RWPE1 (cell line): Measurements from ENCODE around the gene ZCWPW1.
"Not testable (repeated sequence)": the region's sequence is repeated elsewhere in the genome, so short reads cannot be mapped to it uniquely, and the experiment has no call there.

Source experiments
- CTCF ChIA-PET: fragments of 350-600 bp; sonication (Branson Sonifier 250); formaldehyde crosslinking; extraction: SDS; loops from one replicate; lab custom pipeline; 2021; lab: Yijun Ruan, JAX
- POLR2A ChIA-PET: fragments of 400-600 bp; formaldehyde crosslinking; extraction: SDS; loops from one replicate; lab custom pipeline; 2020; ENCODE audit warnings: antibody characterized with exemption; ENCODE audit not compliant: low non-redundant PET; lab: Yijun Ruan, JAX
- DNase-seq: peaks from one replicate; pipeline ENCODE4 v3.0.0; 2012; ENCODE audit warnings: low spot score
- H3K27ac ChIP-seq: fragments of 450-650 bp; 2 replicates; pipeline ENCODE4 v1.5.1; 2017
- TF ChIP-seq, protein P1 (sequence below): fragments of 450-650 bp; conservative IDR thresholded peaks from 2 replicates; pipeline ENCODE4 v1.5.1; 2017; ENCODE audit warnings: low read depth, mild to moderate bottlenecking

ZCWPW1 gene

GRCh38 chr7:100444311-100445278 is 16.1 kb upstream of the ZCWPW1 start:
- TF ChIP-seq, protein P1, sequence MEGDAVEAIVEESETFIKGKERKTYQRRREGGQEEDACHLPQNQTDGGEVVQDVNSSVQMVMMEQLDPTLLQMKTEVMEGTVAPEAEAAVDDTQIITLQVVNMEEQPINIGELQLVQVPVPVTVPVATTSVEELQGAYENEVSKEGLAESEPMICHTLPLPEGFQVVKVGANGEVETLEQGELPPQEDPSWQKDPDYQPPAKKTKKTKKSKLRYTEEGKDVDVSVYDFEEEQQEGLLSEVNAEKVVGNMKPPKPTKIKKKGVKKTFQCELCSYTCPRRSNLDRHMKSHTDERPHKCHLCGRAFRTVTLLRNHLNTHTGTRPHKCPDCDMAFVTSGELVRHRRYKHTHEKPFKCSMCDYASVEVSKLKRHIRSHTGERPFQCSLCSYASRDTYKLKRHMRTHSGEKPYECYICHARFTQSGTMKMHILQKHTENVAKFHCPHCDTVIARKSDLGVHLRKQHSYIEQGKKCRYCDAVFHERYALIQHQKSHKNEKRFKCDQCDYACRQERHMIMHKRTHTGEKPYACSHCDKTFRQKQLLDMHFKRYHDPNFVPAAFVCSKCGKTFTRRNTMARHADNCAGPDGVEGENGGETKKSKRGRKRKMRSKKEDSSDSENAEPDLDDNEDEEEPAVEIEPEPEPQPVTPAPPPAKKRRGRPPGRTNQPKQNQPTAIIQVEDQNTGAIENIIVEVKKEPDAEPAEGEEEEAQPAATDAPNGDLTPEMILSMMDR = no peak
- DNase-seq = no peak
- POLR2A ChIA-PET = interaction anchor here (0.9 kb wide), 1 partner anchor 8 kb away, joined by 4 read pairs; the partner anchor contains the start of gene PPP1R35
- peak overlapping the region; percentile 50 for H3K27ac ChIP-seq
- CTCF ChIA-PET = interaction anchor here (0.6 to 1.0 kb wide), 4 partner anchors 24 to 996 kb away, joined by 3 to 4 read pairs (median 3); no protein-coding TSS in a partner anchor

- TF ChIP-seq, protein P1 = no peak
- H3K27ac ChIP-seq = peak overlapping the region; percentile 50; the same call in 1 of the 2 replicates
- ChIA-PET POLR2A (interaction anchor here (0.7 kb wide), 1 partner anchor 9 kb away, joined by 3 read pairs; no protein-coding TSS in a partner anchor), CTCF (no interaction called here)
- no peak for DNase-seq
Measured at GRCh38 chr7:100443096-100443840, 14.8 kb upstream of the ZCWPW1 start.

GRCh38 chr7:100441641-100442535 is 13.4 kb upstream of the ZCWPW1 start:
- POLR2A ChIA-PET = no interaction called here
- no peak overlapping the region for H3K27ac ChIP-seq
- no peak for DNase-seq
- TF ChIP-seq, protein P1 = no peak
- CTCF ChIA-PET = interaction anchor here (0.5 kb wide), 1 partner anchor 62 kb away, joined by 4 read pairs; no protein-coding TSS in a partner anchor

DNA sequence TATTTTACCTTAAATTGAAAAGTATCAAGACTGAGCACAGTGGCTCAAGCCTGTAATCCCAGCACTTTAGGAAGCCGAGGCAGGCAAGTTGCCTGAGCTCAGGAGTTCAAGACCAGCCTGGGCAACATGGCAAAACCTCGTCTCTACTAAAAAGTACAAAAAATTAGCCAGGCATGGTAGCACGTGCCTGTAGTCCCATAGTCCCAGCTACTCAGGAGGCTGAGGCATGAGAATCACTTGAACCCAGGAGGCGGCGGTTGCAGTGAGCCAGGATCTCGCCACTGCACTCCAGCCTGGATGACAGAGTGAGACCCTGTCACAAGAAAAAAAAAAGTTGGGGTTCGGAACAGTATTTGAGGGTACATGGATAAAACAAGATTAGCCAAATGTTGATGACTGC is 10.7 kb upstream of the ZCWPW1 start:
- peak overlapping the region; percentile 50 for H3K27ac ChIP-seq
- POLR2A ChIA-PET = interaction anchor here (0.7 kb wide), 1 partner anchor 13 kb away, joined by 4 read pairs; no protein-coding TSS in a partner anchor
- DNase-seq, CTCF ChIA-PET: not testable (repeated sequence)

DNA sequence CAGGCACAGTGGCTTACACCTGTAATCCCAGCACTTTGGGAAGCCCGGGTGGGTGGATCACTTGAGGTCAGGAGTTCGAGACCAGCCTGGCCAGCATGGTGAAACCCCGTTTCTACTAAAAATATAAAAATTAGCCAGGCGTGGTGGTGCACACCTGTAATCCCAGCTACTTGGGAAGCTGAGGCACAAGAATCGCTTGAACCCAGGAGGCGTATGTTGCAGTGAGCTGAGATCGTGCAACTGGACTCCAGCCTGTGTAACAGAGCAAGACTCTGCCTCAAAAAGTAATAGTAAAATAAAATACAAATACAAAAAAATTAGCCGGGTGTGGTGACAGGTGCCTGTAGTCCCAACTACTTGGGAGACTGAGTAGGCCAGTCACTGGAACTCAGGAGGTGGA is 10.2 kb upstream of the ZCWPW1 start:
- peak overlapping the region; percentile 50 for H3K27ac ChIP-seq
- POLR2A ChIA-PET, DNase-seq, CTCF ChIA-PET: not testable (repeated sequence)

DNA sequence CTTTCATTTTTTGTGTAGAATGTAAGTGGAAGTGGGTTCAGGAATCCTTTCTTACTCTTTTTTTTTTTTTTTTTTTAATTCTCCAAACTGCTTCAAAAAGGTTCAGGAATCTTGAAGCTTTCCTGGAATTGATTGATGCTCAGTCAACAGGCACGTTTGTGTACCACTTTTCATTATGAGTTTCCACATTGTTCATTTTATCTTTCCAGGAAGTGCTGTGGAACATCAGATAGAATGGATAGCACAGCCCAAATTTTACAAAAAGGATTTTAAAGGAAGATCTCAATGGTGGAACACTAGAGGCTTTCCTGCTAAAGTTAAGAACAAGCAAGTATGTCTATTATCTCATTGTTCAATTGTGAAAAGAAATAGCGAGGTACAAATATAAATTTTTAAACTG is 9.7 kb upstream of the ZCWPW1 start:
- no peak for DNase-seq
- H3K27ac ChIP-seq = no peak overlapping the region
- TF ChIP-seq, protein P1 = no peak
- POLR2A ChIA-PET = no interaction called here
- CTCF ChIA-PET = interaction anchor here (0.6 to 1.3 kb wide), 2 partner anchors 11 to 173 kb away, joined by 3 to 7 read pairs; no protein-coding TSS in a partner anchor
